ENCODE measurements around the gene GMEB2. TPM values are rescaled to one million over a fixed set of nuclear protein-coding genes. Genes with fewer than 3 reads are reported as not detected.

Gene GMEB2
- total RNA-seq, 4 donors from 2014 or later, result 6.6 to 12.8 (median 9.2) TPM

DNA sequence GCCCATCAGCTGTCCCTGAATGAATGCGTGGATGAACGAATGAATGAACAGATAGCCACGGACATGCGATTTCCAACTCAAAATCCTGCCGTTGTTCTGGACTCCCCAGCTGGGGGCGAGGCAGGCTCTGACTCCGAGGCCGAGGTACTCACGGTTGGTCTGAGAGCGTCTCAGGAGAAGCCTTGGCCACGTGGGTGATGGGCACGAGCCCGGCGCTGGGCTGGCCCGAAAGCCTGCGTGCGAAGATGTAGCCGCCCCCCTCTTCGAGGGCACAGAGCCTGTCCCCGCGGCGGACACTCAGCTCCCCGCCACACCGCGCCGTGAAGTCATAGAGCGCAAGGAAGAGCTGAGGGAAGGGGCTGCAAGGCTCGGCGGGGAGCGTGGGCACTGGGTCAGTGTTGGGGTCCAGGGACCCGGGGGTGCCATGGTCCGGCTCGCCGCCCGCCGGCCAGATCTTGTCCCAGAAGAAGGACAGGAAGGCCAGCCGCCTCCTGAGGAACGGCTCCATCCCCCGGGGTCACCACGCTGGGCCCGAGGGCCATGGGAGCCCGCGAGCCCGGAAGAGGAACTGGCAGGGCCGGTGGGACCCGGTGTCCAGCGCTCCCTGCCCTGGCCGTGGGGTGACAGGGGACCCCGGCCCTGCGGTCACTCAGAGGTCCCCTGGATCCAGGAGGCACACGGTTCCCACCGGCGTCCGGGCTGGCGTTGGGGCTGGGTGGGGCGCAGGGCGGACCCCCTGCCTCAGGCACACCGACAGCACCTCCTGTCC is 79.8 kb downstream of the GMEB2 start:
- ATAC-seq (ENCODE audit: low FRiP score) (no peak), DNase-seq (ENCODE audit: low spot score) (no peak)
- TF ChIP-seq, protein P1, sequence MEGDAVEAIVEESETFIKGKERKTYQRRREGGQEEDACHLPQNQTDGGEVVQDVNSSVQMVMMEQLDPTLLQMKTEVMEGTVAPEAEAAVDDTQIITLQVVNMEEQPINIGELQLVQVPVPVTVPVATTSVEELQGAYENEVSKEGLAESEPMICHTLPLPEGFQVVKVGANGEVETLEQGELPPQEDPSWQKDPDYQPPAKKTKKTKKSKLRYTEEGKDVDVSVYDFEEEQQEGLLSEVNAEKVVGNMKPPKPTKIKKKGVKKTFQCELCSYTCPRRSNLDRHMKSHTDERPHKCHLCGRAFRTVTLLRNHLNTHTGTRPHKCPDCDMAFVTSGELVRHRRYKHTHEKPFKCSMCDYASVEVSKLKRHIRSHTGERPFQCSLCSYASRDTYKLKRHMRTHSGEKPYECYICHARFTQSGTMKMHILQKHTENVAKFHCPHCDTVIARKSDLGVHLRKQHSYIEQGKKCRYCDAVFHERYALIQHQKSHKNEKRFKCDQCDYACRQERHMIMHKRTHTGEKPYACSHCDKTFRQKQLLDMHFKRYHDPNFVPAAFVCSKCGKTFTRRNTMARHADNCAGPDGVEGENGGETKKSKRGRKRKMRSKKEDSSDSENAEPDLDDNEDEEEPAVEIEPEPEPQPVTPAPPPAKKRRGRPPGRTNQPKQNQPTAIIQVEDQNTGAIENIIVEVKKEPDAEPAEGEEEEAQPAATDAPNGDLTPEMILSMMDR (IDR thresholded peaks at IDR 0.05), result no peak

DNA sequence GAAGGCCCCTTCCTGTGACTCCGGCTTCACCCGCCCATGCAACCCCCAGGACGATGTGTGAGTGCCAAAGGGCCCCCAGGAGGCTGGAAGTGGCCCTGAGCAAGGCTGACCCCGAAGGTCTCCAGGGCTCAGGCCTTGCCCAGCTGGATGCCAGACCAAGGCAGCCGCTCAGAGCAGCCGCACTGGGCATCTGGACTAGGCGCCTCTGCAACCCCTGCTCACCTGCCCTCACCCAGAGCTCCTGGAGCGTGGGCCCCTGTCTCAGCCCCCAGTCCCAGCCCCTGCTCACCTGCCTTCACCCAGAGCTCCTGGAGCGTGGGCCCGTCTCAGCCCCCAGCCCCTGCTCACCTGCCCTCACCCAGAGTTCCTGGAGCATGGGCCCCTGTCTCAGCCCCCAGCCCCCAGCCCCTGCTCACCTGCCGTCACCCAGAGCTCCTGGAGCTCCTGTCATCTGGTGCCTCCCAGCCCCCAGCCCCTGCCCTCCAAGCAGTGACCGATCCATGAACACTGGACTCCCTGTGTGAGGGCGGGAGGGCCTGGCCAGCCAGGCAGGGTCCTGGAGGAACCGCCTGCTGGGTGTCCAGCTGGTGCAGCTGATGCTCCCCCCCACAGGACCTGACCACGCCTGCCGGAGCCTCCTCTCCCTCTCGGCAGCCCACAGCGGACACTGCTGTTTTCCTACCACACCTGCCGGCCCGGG is 80.5 kb downstream of the GMEB2 start:
- TF ChIP-seq, protein P1 (IDR thresholded peaks at IDR 0.05), result no peak
- DNase-seq (ENCODE audit: low spot score) (no peak), ATAC-seq (ENCODE audit: low FRiP score) (no peak)

DNA sequence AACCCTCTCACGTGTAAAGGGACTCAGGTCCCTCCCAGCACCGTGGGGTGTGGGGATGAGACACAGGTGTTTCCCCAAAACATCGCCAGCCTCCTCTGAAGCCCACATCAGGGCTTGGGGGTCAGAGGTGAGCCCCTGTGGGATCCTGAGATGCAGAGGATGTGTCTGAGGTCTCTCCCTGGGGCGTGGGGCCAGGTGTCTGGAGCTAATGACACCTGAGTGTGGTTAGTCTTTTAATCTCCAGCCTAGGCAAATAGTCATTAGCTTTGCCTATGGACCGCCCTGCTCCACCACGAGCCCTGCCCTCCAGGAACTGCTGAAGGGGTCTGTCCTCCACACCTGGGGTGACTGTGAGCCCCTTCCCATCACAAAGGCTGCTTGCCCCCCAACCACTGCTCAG is 81.1 kb downstream of the GMEB2 start:
- DNase-seq (ENCODE audit: low spot score), result no peak
- TF ChIP-seq, protein P1 (IDR thresholded peaks at IDR 0.05), result no peak
- no peak for ATAC-seq (ENCODE audit: low FRiP score)

DNA sequence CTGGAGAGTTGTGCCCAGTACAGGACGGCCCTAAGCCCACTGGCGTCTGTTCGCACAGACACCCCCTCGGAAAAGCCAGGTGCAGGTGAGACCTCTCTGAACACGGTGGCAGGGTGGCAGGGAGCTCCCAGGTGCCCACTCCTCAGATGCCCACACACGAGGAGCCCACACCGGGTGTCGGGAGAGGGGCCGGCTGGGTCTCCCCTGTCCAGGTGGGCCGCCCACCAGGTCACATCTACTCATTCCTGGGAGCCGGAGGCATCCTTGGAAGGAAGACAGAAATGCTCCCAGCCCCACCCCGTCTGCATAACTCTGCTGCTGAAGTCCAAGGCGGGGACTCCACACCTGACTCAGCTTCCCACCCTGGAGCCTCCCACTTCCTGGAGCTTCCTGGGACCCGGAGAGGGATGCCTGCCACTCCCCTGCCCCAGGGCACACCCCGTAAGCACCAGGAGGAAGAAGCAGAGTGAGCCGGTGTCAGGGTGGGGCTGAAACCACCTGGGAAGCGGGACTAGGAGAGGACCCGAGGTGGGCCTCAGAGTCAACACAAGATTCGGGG is 81.9 kb downstream of the GMEB2 start:
- ATAC-seq (ENCODE audit: low FRiP score), result no peak
- TF ChIP-seq, protein P1 (IDR thresholded peaks at IDR 0.05), result no peak
- no peak for DNase-seq (ENCODE audit: low spot score)

DNA sequence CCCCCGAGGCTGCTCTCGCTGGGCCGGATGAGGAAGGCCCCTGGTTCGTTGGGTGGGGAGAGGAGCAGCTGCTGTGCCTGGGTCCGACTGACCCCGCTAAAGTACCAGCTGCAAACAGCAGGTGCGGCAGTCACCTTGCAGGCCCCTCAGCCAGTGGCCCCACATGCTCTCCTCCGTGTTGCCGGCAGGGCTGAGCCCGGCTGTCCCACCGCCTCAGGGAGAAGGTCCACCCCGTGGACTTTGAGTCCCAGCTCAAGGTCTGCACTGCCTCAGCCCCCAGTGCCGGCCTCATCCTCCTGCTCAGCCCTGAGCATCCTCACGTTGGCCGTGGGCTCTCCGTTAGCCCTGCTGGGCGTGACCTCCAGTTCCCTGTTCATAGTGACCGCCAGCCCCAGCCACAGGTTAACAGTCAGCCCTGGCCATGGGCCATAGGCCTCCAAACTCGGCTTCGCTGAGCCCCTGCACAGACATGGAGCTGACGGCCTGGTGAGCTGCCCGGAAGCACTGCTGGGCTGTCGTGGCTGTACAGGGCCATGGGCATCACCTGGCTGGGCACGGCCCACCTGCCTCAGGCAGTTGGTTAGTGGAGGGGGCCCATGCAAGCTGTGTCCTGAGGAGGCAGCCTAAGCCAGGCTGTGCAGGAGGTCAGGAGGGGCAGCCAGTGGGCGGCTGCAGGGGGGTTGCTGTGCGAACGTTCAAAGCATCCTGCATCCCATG is 82.5 kb downstream of the GMEB2 start:
- no peak for DNase-seq (ENCODE audit: low spot score)
- no peak for ATAC-seq (ENCODE audit: low FRiP score)
- TF ChIP-seq, protein P1 (IDR thresholded peaks at IDR 0.05), result no peak

DNA sequence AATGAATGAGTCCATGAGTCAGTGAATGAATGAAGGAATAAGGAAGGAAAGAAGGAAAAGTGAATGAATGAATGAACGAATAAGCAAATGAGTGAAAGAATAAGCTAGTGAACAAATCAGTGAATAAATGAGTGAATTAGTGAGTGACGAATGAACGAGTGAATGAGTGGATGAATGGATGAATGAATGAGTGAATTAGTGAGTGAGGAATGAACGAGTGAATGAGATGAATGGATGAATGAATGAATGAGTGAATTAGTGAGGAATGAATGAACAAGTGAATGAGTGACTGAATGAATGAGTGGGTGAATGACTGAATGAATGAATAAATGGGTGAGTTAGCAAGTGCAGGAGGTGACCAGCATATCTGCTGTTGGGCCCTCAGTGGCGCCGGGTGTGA is 83.2 kb downstream of the GMEB2 start:
- DNase-seq (ENCODE audit: low spot score) (no peak), ATAC-seq (ENCODE audit: low FRiP score) (no peak)
- TF ChIP-seq, protein P1 (IDR thresholded peaks at IDR 0.05), result no peak
